ENCODE measurements around the gene ROBO2.

The ROBO2 gene

GRCh38 chr3:77271306-77271705 is 231.4 kb downstream of the ROBO2 start:
- no peak for TF ChIP-seq ZFX (IDR thresholded peaks at IDR 0.05; ENCODE audit: borderline replicate concordance)
- TF ChIP-seq CTCF (IDR thresholded peaks at IDR 0.05) = no peak
- H3K27ac ChIP-seq = no peak overlapping the region

- H3K27ac ChIP-seq = no peak overlapping the region
- TF ChIP-seq CTCF (IDR thresholded peaks at IDR 0.05) (no peak), ZFX (IDR thresholded peaks at IDR 0.05; ENCODE audit: borderline replicate concordance) (no peak)
Observed at GRCh38 chr3:77271711-77272110, 231.8 kb downstream of the ROBO2 start.

GRCh38 chr3:77279276-77279675 is 239.4 kb downstream of the ROBO2 start:
- TF ChIP-seq ZFX (IDR thresholded peaks at IDR 0.05; ENCODE audit: borderline replicate concordance) (no peak), CTCF (IDR thresholded peaks at IDR 0.05) (no peak)
- no peak overlapping the region for H3K27ac ChIP-seq

GRCh38 chr3:77281721-77282120 is 241.8 kb downstream of the ROBO2 start:
- TF ChIP-seq ZFX (IDR thresholded peaks at IDR 0.05; ENCODE audit: borderline replicate concordance) (no peak), CTCF (IDR thresholded peaks at IDR 0.05) (no peak)
- no peak overlapping the region for H3K27ac ChIP-seq

GRCh38 chr3:77283108-77283507 is 243.2 kb downstream of the ROBO2 start:
- TF ChIP-seq ZFX (IDR thresholded peaks at IDR 0.05; ENCODE audit: borderline replicate concordance) (no peak), CTCF (IDR thresholded peaks at IDR 0.05) (no peak)
- no peak overlapping the region for H3K27ac ChIP-seq

- no peak overlapping the region for H3K27ac ChIP-seq
- TF ChIP-seq ZFX (IDR thresholded peaks at IDR 0.05; ENCODE audit: borderline replicate concordance) = no peak
- no peak for TF ChIP-seq CTCF (IDR thresholded peaks at IDR 0.05)
Observed at GRCh38 chr3:77288348-77288747, 248.4 kb downstream of the ROBO2 start.

GRCh38 chr3:77296527-77296926 is 256.6 kb downstream of the ROBO2 start:
- H3K27ac ChIP-seq = no peak overlapping the region
- TF ChIP-seq ZFX (IDR thresholded peaks at IDR 0.05; ENCODE audit: borderline replicate concordance) = no peak
- TF ChIP-seq CTCF (IDR thresholded peaks at IDR 0.05) = no peak

All from 22Rv1 (cell line).